Measurements from ENCODE around the gene ZNF687. TPM values are rescaled to one million over a fixed set of nuclear protein-coding genes. Genes with fewer than 3 reads are reported as not detected.

The ZNF687 gene
- total and polyA plus RNA-seq, 2 of the 4 experiments (the other 2 are of a cell fraction) = 5.7 to 10.8 TPM

DNA sequence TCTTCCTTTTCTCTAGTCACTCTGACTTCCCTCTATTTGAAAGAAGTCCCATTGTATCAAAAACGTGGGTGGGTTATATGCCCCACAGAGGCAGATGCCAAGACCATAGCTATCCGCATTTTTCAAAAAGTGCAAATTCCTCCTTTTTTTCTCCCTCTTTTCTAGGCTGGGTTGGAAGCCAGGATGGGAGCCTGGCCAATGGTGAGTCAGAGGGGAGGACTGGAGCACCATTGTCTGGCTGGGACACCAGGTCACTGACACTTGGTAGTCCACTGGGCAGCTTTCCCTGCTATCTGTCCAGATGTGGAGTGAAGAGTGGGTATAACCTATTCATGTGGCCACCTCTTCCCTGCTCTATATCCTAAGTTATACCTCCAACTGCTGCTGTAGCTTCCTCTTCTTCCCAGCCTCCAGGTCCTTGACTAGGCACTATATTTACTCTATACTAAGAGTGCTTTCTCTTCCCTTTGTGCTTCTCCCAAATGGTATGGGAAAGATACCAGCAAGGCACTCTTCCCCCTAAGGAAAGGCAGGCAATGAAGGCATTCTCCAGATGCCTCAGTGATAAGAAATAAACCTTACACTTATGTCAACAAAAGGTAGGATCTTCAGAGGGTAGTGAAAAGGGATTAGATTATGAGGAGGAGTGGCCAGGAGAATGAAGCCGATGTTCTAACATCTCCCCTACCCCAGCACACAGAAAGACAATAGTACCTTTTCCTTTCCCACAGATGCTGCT lies 32.2 kb downstream of the ZNF687 start:
- peak; percentile 87 for DNase-seq
- H3K56ac ChIP-seq (ENCODE audit: extremely low read depth, insufficient read depth, low read length) = no peak overlapping the region
- WGBS, 2 experiments (ENCODE audit: extremely low coverage in 2 of 2, insufficient read length in 1 of 2) = no CpG with 5 or more reads among the region's 3 CpGs
- TF ChIP-seq FOS (IDR thresholded peaks at IDR 0.05; ENCODE audit: low read depth, low read length) (peak; percentile 70; the same call in 1 of the 2 replicates), ELK1 (IDR thresholded peaks at IDR 0.05; ENCODE audit: borderline replicate concordance, low read depth, low read length) (no peak), POLR2A (IDR thresholded peaks at IDR 0.05; ENCODE audit: low read depth, low read length) (no peak), RFX5 (IDR thresholded peaks at IDR 0.05; ENCODE audit: low read depth, low read length) (no peak), MAFK (IDR thresholded peaks at IDR 0.05; ENCODE audit: low read depth, low read length) (no peak), BHLHE40 (IDR thresholded peaks at IDR 0.05; ENCODE audit: low read depth, low read length) (0 out of 2 replicates have a peak, but pooled peaks have one; percentile 8), NFE2L2 (IDR thresholded peaks at IDR 0.05; ENCODE audit: low read depth, low read length) (no peak), RAD21 (IDR thresholded peaks at IDR 0.05; ENCODE audit: low read length) (no peak), MXI1 (IDR thresholded peaks at IDR 0.05; ENCODE audit: borderline replicate concordance, low read depth, low read length) (no peak), SMC3 (IDR thresholded peaks at IDR 0.05; ENCODE audit: low read depth, low read length) (no peak), CEBPB (IDR thresholded peaks at IDR 0.05; ENCODE audit: low read depth, low read length) (no peak), RCOR1 (IDR thresholded peaks at IDR 0.05; ENCODE audit: insufficient replicate concordance, low read length) (peak; percentile 47)
- TF ChIP-seq, protein P1, sequence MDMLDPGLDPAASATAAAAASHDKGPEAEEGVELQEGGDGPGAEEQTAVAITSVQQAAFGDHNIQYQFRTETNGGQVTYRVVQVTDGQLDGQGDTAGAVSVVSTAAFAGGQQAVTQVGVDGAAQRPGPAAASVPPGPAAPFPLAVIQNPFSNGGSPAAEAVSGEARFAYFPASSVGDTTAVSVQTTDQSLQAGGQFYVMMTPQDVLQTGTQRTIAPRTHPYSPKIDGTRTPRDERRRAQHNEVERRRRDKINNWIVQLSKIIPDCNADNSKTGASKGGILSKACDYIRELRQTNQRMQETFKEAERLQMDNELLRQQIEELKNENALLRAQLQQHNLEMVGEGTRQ (IDR thresholded peaks at IDR 0.05; ENCODE audit: low read depth, low read length) = no peak
- TF ChIP-seq, protein P2, sequence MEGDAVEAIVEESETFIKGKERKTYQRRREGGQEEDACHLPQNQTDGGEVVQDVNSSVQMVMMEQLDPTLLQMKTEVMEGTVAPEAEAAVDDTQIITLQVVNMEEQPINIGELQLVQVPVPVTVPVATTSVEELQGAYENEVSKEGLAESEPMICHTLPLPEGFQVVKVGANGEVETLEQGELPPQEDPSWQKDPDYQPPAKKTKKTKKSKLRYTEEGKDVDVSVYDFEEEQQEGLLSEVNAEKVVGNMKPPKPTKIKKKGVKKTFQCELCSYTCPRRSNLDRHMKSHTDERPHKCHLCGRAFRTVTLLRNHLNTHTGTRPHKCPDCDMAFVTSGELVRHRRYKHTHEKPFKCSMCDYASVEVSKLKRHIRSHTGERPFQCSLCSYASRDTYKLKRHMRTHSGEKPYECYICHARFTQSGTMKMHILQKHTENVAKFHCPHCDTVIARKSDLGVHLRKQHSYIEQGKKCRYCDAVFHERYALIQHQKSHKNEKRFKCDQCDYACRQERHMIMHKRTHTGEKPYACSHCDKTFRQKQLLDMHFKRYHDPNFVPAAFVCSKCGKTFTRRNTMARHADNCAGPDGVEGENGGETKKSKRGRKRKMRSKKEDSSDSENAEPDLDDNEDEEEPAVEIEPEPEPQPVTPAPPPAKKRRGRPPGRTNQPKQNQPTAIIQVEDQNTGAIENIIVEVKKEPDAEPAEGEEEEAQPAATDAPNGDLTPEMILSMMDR (conservative IDR thresholded peaks at IDR 0.05; ENCODE audit: low read depth, low read length) = no peak

More for the DNA sequence above, 32.2 kb downstream of the ZNF687 start:
- POLR2A ChIA-PET (ENCODE audit: unreplicated experiment) = interaction anchor here (1.2 kb wide), 1 partner anchor 13 kb away, joined by 4 read pairs; the partner anchor contains the start of gene PI4KB
- Histone ChIP-seq H3K9me1 (ENCODE audit: insufficient read depth, low read length) (peaks cover 46% of the 10 kb centered on the region), H2BK5ac (ENCODE audit: low read depth, low read length, poor library complexity, severe bottlenecking) (peak overlapping the region; percentile 11), H3K36me3 (ENCODE audit: control insufficient read depth, insufficient read depth, low read length) (peaks cover 34% of the 10 kb centered on the region), H4K8ac (ENCODE audit: low read depth in 2 of 2, low read length in 2 of 2) (no peak overlapping the region), H3K4me2 (ENCODE audit: low read depth, low read length) (0 out of 2 replicates have a peak overlapping the region, but pooled peaks have one; percentile 9), H4K5ac (ENCODE audit: low read depth, low read length) (no peak overlapping the region), H4K20me1 (ENCODE audit: insufficient read depth, low read length) (peaks cover 51% of the 10 kb centered on the region), H3K79me1 (ENCODE audit: low read depth in 1 of 2, low read length in 2 of 2) (peaks cover 36 to 85% of the 10 kb centered on the region in 2 experiments), H2BK20ac (ENCODE audit: low read depth, low read length) (peak overlapping the region; percentile 62; the same call in 1 of the 2 replicates), H3K4me3 (ENCODE audit: insufficient read depth, low read depth, low read length) (no peak overlapping the region), H2AK9ac (replicated peaks; ENCODE audit: low read depth, low read length, poor library complexity) (peak overlapping the region; percentile 39), H3K27me3 (ENCODE audit: control insufficient read depth, insufficient read depth, low read length) (no peaks in the 10 kb centered on the region), H3K18ac (ENCODE audit: low read depth, low read length) (no peak overlapping the region), H3K23ac (ENCODE audit: low read depth, low read length) (peak overlapping the region; percentile 51; the same call in 1 of the 2 replicates), H2AFZ (replicated peaks; ENCODE audit: low read length, poor library complexity) (no peak overlapping the region), H4K91ac (ENCODE audit: insufficient read depth, low read depth, low read length) (0 out of 2 replicates have a peak overlapping the region, but pooled peaks have one; percentile 23), H3K9ac (ENCODE audit: low read depth, low read length) (no peak overlapping the region), H2BK120ac (ENCODE audit: low read depth, low read length) (peak overlapping the region; percentile 85), H3K14ac (replicated peaks; ENCODE audit: low read depth, low read length) (no peak overlapping the region; the same call in 1 of the 2 replicates), H3K9me3 (ENCODE audit: control insufficient read depth, insufficient read depth, low read length) (no peaks in the 10 kb centered on the region), H3K4me1 (ENCODE audit: control insufficient read depth, insufficient read depth, low read length) (peaks cover 37% of the 10 kb centered on the region), H3K27ac (ENCODE audit: insufficient read depth, low read length) (no peak overlapping the region), H3K4ac (ENCODE audit: low read depth, low read length) (peak overlapping the region; percentile 58), H2AK5ac (ENCODE audit: low read depth, low read length) (peak overlapping the region; percentile 52), H2BK15ac (ENCODE audit: low read depth, low read length) (peak overlapping the region; percentile 64)
- peak; percentile 25 for ATAC-seq (ENCODE audit: low read depth)
- in situ Hi-C loops (cut with MboI; ENCODE audit: low sequenced_read_pairs) = loop anchor here (25.0 kb wide), 1 partner anchor 673 kb away; the partner anchor contains the start of gene S100A10
- CTCF ChIA-PET = interaction anchor here (0.6 to 1.5 kb wide), 3 partner anchors 13 to 27 kb away, joined by 4 to 6 read pairs (median 5); partner anchors contain the start of gene PI4KB
- dilution Hi-C loops (cut with HindIII; ENCODE audit: low sequenced_read_pairs, unreplicated experiment) = no loop called here
- BruUV-seq (replicated peaks) = no TSS peak
- intact Hi-C loops (cut with micrococcal nuclease) = no loop called here

Data from IMR-90 (cell line).